Measurements from ENCODE around the gene CCNT2. TPM values are rescaled to one million over a fixed set of nuclear protein-coding genes. Genes with fewer than 3 reads are reported as not detected.

CCNT2 gene
- total and polyA plus RNA-seq, 4 donors: 6.0 to 33.0 (median 14.9) TPM

GRCh38 chr2:134973241-134974138 is 54.9 kb downstream of the CCNT2 start:
- Histone ChIP-seq H3K27ac (ENCODE audit: low read depth in 1 of 2, low read length in 2 of 2) (no peak overlapping the region), H3K27me3 (ENCODE audit: control insufficient read depth in 4 of 4, insufficient read depth in 4 of 4, low read length in 3 of 4) (no peaks in the 10 kb centered on the region), H3K4me1 (ENCODE audit: control insufficient read depth in 4 of 4, insufficient read depth in 4 of 4, low read length in 3 of 4) (no peaks in the 10 kb centered on the region), H3K9me3 (ENCODE audit: control insufficient read depth in 4 of 4, low read length in 3 of 4) (peaks cover 0 to 4% (median 0%) of the 10 kb centered on the region in 4 donors), H3K9ac (ENCODE audit: low read depth in 1 of 2, low read length in 2 of 2) (no peak overlapping the region), H3K4me3 (ENCODE audit: low read depth in 1 of 3, low read length in 3 of 3) (no peak overlapping the region), H3K36me3 (ENCODE audit: control insufficient read depth in 4 of 4, insufficient read depth in 3 of 4, low read depth in 1 of 4, low read length in 3 of 4) (no peaks in the 10 kb centered on the region)
- DNase-seq (ENCODE audit: low spot score): no peak
- WGBS: 86% methylated on average over 2 of the region's 2 CpGs
- TF ChIP-seq GABPA (IDR thresholded peaks at IDR 0.05 in 1 of 2, conservative IDR thresholded peaks at IDR 0.05 in 1 of 2) (no peak), JUND (IDR thresholded peaks at IDR 0.05) (no peak), NR2F2 (IDR thresholded peaks at IDR 0.05) (no peak), TAF1 (conservative IDR thresholded peaks at IDR 0.05) (no peak), FOXA2 (IDR thresholded peaks at IDR 0.05) (no peak), YY1 (IDR thresholded peaks at IDR 0.05) (no peak), EGR1 (IDR thresholded peaks at IDR 0.05; ENCODE audit: low read depth in 2 of 2) (no peak), CTCF (IDR thresholded peaks at IDR 0.05; ENCODE audit: low read depth, low read length, missing input control) (no peak), HNF4G (IDR thresholded peaks at IDR 0.05) (no peak), RXRA (IDR thresholded peaks at IDR 0.05) (no peak), ZBTB33 (IDR thresholded peaks at IDR 0.05) (no peak), SP1 (IDR thresholded peaks at IDR 0.05) (no peak)

GRCh38 chr2:134975281-134976009 is 56.8 kb downstream of the CCNT2 start:
- Histone ChIP-seq H3K27me3 (ENCODE audit: control insufficient read depth in 4 of 4, insufficient read depth in 4 of 4, low read length in 3 of 4) (no peaks in the 10 kb centered on the region), H3K9me3 (ENCODE audit: control insufficient read depth in 4 of 4, low read length in 3 of 4) (peaks cover 0 to 4% (median 0%) of the 10 kb centered on the region in 4 donors), H3K4me3 (ENCODE audit: low read depth in 1 of 3, low read length in 3 of 3) (no peak overlapping the region), H3K27ac (ENCODE audit: low read depth in 1 of 2, low read length in 2 of 2) (no peak overlapping the region), H3K36me3 (ENCODE audit: control insufficient read depth in 4 of 4, insufficient read depth in 3 of 4, low read depth in 1 of 4, low read length in 3 of 4) (no peaks in the 10 kb centered on the region), H3K4me1 (ENCODE audit: control insufficient read depth in 4 of 4, insufficient read depth in 4 of 4, low read length in 3 of 4) (no peaks in the 10 kb centered on the region), H3K9ac (ENCODE audit: low read depth in 1 of 2, low read length in 2 of 2) (no peak overlapping the region)
- 92% methylated on average over 6 of the region's 6 CpGs for WGBS
- TF ChIP-seq ATF3 (IDR thresholded peaks at IDR 0.05) (no peak), MAX (IDR thresholded peaks at IDR 0.05) (no peak), RXRA (IDR thresholded peaks at IDR 0.05) (no peak), EGR1 (IDR thresholded peaks at IDR 0.05; ENCODE audit: low read depth in 2 of 2) (no peak), TAF1 (conservative IDR thresholded peaks at IDR 0.05) (no peak), JUND (IDR thresholded peaks at IDR 0.05) (no peak), RAD21 (IDR thresholded peaks at IDR 0.05) (no peak), NR2F2 (IDR thresholded peaks at IDR 0.05) (no peak), HNF4G (IDR thresholded peaks at IDR 0.05) (no peak), REST (IDR thresholded peaks at IDR 0.05) (no peak), GABPA (IDR thresholded peaks at IDR 0.05 in 1 of 2, conservative IDR thresholded peaks at IDR 0.05 in 1 of 2) (no peak), YY1 (IDR thresholded peaks at IDR 0.05) (no peak)
- no peak for DNase-seq (ENCODE audit: low spot score)

All from liver (tissue), 9 donors.